ENCODE results near the gene NOXRED1.
A peak's percentile ranks its signal among the peaks of the same experiment; 100 is the strongest.

Gene NOXRED1

GRCh38 chr14:77409131-77409533 lies 14.2 kb downstream of the NOXRED1 start:
- no peaks in the 10 kb centered on the region for H3K9me3 ChIP-seq (ENCODE audit: severe bottlenecking)
- H3K4me1 ChIP-seq (ENCODE audit: insufficient read depth, poor library complexity, severe bottlenecking), result no peaks in the 10 kb centered on the region
- H3K27me3 ChIP-seq (ENCODE audit: insufficient read depth, poor library complexity, severe bottlenecking), result peaks cover 3% of the 10 kb centered on the region
- no peak overlapping the region for H3K27ac ChIP-seq (ENCODE audit: poor library complexity, severe bottlenecking)
- ATAC-seq (ENCODE audit: low read depth) (peak; percentile 64; the same call in 2 of the 3 replicates), DNase-seq (ENCODE audit: low spot score) (no peak)
- TF ChIP-seq, protein P1, sequence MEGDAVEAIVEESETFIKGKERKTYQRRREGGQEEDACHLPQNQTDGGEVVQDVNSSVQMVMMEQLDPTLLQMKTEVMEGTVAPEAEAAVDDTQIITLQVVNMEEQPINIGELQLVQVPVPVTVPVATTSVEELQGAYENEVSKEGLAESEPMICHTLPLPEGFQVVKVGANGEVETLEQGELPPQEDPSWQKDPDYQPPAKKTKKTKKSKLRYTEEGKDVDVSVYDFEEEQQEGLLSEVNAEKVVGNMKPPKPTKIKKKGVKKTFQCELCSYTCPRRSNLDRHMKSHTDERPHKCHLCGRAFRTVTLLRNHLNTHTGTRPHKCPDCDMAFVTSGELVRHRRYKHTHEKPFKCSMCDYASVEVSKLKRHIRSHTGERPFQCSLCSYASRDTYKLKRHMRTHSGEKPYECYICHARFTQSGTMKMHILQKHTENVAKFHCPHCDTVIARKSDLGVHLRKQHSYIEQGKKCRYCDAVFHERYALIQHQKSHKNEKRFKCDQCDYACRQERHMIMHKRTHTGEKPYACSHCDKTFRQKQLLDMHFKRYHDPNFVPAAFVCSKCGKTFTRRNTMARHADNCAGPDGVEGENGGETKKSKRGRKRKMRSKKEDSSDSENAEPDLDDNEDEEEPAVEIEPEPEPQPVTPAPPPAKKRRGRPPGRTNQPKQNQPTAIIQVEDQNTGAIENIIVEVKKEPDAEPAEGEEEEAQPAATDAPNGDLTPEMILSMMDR (IDR thresholded peaks at IDR 0.05; ENCODE audit: poor library complexity, severe bottlenecking), result peak; percentile 57
- no peak overlapping the region for H3K4me3 ChIP-seq (ENCODE audit: severe bottlenecking)
- no peaks in the 10 kb centered on the region for H3K36me3 ChIP-seq (ENCODE audit: low read depth)

- H3K36me3 ChIP-seq (ENCODE audit: low read depth), result no peaks in the 10 kb centered on the region
- TF ChIP-seq, protein P1 (IDR thresholded peaks at IDR 0.05; ENCODE audit: poor library complexity, severe bottlenecking), result no peak
Observed at GRCh38 chr14:77407158-77407557, 16.2 kb downstream of the NOXRED1 start.

GRCh38 chr14:77406718-77407117 lies 16.6 kb downstream of the NOXRED1 start:
- Histone ChIP-seq H3K4me1 (ENCODE audit: insufficient read depth, poor library complexity, severe bottlenecking) (no peaks in the 10 kb centered on the region), H3K4me3 (ENCODE audit: severe bottlenecking) (no peak overlapping the region), H3K27me3 (ENCODE audit: insufficient read depth, poor library complexity, severe bottlenecking) (peaks cover 3% of the 10 kb centered on the region), H3K9me3 (ENCODE audit: severe bottlenecking) (no peaks in the 10 kb centered on the region), H3K36me3 (ENCODE audit: low read depth) (no peaks in the 10 kb centered on the region), H3K27ac (ENCODE audit: poor library complexity, severe bottlenecking) (no peak overlapping the region)
- DNase-seq (ENCODE audit: low spot score) (no peak), ATAC-seq (ENCODE audit: low read depth) (no peak)
- TF ChIP-seq, protein P1 (IDR thresholded peaks at IDR 0.05; ENCODE audit: poor library complexity, severe bottlenecking), result no peak

More at GRCh38 chr14:77407158-77407557, 16.2 kb downstream of the NOXRED1 start:
- no peaks in the 10 kb centered on the region for H3K4me1 ChIP-seq (ENCODE audit: insufficient read depth, poor library complexity, severe bottlenecking)
- no peaks in the 10 kb centered on the region for H3K9me3 ChIP-seq (ENCODE audit: severe bottlenecking)
- H3K27me3 ChIP-seq (ENCODE audit: insufficient read depth, poor library complexity, severe bottlenecking), result peaks cover 3% of the 10 kb centered on the region
- H3K4me3 ChIP-seq (ENCODE audit: severe bottlenecking), result no peak overlapping the region
- no peak for ATAC-seq (ENCODE audit: low read depth)
- DNase-seq (ENCODE audit: low spot score), result no peak
- H3K27ac ChIP-seq (ENCODE audit: poor library complexity, severe bottlenecking), result no peak overlapping the region

- TF ChIP-seq, protein P1 (IDR thresholded peaks at IDR 0.05; ENCODE audit: poor library complexity, severe bottlenecking), result no peak
- Histone ChIP-seq H3K4me1 (ENCODE audit: insufficient read depth, poor library complexity, severe bottlenecking) (no peaks in the 10 kb centered on the region), H3K27me3 (ENCODE audit: insufficient read depth, poor library complexity, severe bottlenecking) (peaks cover 3% of the 10 kb centered on the region), H3K9me3 (ENCODE audit: severe bottlenecking) (no peaks in the 10 kb centered on the region), H3K27ac (ENCODE audit: poor library complexity, severe bottlenecking) (no peak overlapping the region), H3K4me3 (ENCODE audit: severe bottlenecking) (no peak overlapping the region), H3K36me3 (ENCODE audit: low read depth) (no peaks in the 10 kb centered on the region)
- DNase-seq (ENCODE audit: low spot score) (no peak), ATAC-seq (ENCODE audit: low read depth) (no peak)
Observed at GRCh38 chr14:77406086-77406485, 17.2 kb downstream of the NOXRED1 start.

DNA sequence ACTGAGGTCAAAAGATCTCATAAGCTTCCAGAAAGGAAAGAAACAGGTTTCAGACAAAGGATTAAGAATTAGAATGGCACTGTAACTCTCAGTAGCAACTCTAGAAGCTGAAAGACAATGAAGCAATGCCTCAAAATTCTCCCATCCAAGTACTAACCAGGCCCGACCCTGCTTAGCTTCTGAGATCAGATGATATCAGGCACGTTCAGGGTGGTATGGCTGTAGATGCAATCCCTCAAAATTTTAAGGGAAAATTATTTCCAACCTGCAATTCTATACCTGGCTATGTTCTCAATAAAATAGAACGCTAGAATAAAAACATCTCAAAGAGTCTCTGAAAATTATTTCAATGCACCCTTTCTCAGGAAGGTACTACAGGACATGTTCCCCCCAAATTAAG lies 19.6 kb downstream of the NOXRED1 start:
- no peak overlapping the region for H3K4me3 ChIP-seq (ENCODE audit: severe bottlenecking)
- no peak for ATAC-seq (ENCODE audit: low read depth)

More for the DNA sequence above, 19.6 kb downstream of the NOXRED1 start:
- Histone ChIP-seq H3K27me3 (ENCODE audit: insufficient read depth, poor library complexity, severe bottlenecking) (peaks cover 3% of the 10 kb centered on the region), H3K27ac (ENCODE audit: poor library complexity, severe bottlenecking) (no peak overlapping the region), H3K36me3 (ENCODE audit: low read depth) (no peaks in the 10 kb centered on the region), H3K4me1 (ENCODE audit: insufficient read depth, poor library complexity, severe bottlenecking) (no peaks in the 10 kb centered on the region), H3K9me3 (ENCODE audit: severe bottlenecking) (no peaks in the 10 kb centered on the region)
- DNase-seq (ENCODE audit: low spot score), result no peak
- TF ChIP-seq, protein P1 (IDR thresholded peaks at IDR 0.05; ENCODE audit: poor library complexity, severe bottlenecking), result no peak
